ENCODE measurements around the gene PRLHR.
"Not testable (repeated sequence)": the region's sequence is repeated elsewhere in the genome, so short reads cannot be mapped to it uniquely, and the experiment has no call there.

Gene PRLHR

GRCh38 chr10:118595598-118596425 lies at the start of gene PRLHR:
Gene PRLHR (minus strand): TSS chr10:118595648. CDS start chr10:118595244, 404 bp downstream.
- no peak for DNase-seq

GRCh38 chr10:118642228-118642627 lies 46.8 kb upstream of the PRLHR start:
- DNase-seq: no peak

GRCh38 chr10:118638680-118639079 lies 43.2 kb upstream of the PRLHR start:
- no peak for DNase-seq

GRCh38 chr10:118635674-118636402 lies 40.4 kb upstream of the PRLHR start:
- DNase-seq: no peak

- DNase-seq: no peak
Observed at GRCh38 chr10:118633786-118634185, 38.3 kb upstream of the PRLHR start.

- DNase-seq: no peak
Observed at GRCh38 chr10:118629211-118629610, 33.8 kb upstream of the PRLHR start.

GRCh38 chr10:118628397-118628796 lies 32.9 kb upstream of the PRLHR start:
- DNase-seq: no peak

GRCh38 chr10:118626953-118627352 lies 31.5 kb upstream of the PRLHR start:
- no peak for DNase-seq

- no peak for DNase-seq
Observed at GRCh38 chr10:118625504-118625903, 30.1 kb upstream of the PRLHR start.

- peak; percentile 1 for DNase-seq
Observed at GRCh38 chr10:118624747-118625146, 29.3 kb upstream of the PRLHR start.

- no peak for DNase-seq
Observed at GRCh38 chr10:118621304-118621942, 26.0 kb upstream of the PRLHR start.

- DNase-seq: not testable (repeated sequence)
Observed at GRCh38 chr10:118613863-118614262, 18.4 kb upstream of the PRLHR start.

GRCh38 chr10:118610577-118610976 lies 15.1 kb upstream of the PRLHR start:
- DNase-seq: no peak

- DNase-seq: no peak
Observed at GRCh38 chr10:118607768-118608354, 12.4 kb upstream of the PRLHR start.

GRCh38 chr10:118605694-118606093 lies 10.2 kb upstream of the PRLHR start:
- no peak for DNase-seq

GRCh38 chr10:118596426-118597124 lies 1.1 kb upstream of the PRLHR start:
- DNase-seq: no peak

GRCh38 chr10:118595064-118595420 lies 406 bp downstream of the PRLHR start:
- no peak for DNase-seq

- no peak for DNase-seq
Observed at GRCh38 chr10:118594392-118595063, 920 bp downstream of the PRLHR start.

- DNase-seq: peak; percentile 1
Observed at GRCh38 chr10:118592675-118593330, 2.6 kb downstream of the PRLHR start.

GRCh38 chr10:118590334-118590733 lies 5.1 kb downstream of the PRLHR start:
- peak; percentile 57 for DNase-seq

- DNase-seq: no peak
Observed at GRCh38 chr10:118587881-118588651, 7.4 kb downstream of the PRLHR start.

Measured in NCI-H446 treated with DMSO at 0.1 percent for 48 hours (cell line).